Activated T-cell treated with anti-CD3 and anti-CD28 coated beads for 24 hours (primary cell): Measurements from ENCODE around the gene ACAN.
"Not testable (repeated sequence)": the region's sequence is repeated elsewhere in the genome, so short reads cannot be mapped to it uniquely, and the experiment has no call there.

Source experiments
- DNase-seq: peaks from one replicate; pipeline ENCODE4 v3.0.0-alpha.2; 2020; ENCODE audit warnings: low read depth

The ACAN gene

DNA sequence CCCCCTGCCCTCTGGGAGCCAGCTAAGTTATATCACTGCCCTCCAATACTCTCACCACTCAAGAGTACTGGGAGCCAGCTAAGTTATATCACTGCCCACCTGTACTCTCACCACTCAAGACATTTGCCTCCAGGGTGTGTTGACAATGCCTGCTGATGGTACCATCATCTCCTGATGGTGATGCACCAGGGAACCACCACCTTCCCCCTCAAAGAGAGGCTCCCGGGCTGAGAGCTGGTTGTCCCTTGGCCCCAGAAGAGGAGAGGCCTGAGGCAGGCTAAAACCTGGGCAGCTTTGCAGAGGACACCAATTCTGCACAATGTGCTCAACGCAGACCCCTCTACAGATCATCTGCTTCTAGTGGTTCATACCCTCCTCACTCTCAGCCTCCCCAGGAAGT, 99.6 kb downstream of the ACAN start:
- DNase-seq, result no peak

DNA sequence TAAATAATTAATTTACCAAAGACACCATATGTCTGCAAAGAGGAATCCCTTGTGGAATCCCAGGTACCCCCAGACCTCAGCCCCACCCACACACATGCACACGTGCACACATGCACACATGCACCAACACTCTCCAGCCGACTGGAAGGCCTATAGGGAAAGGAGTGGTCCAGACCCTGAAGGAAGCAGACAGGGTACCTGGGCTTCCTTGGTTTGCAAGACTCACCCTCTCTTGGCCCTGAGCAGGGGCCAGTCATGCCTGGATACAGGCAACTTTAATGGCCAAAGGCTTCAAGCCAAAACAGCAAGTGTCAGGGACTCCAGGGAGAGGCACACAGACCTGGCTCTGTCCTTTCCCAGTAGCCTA, 101.0 kb downstream of the ACAN start:
- DNase-seq, result no peak

DNA sequence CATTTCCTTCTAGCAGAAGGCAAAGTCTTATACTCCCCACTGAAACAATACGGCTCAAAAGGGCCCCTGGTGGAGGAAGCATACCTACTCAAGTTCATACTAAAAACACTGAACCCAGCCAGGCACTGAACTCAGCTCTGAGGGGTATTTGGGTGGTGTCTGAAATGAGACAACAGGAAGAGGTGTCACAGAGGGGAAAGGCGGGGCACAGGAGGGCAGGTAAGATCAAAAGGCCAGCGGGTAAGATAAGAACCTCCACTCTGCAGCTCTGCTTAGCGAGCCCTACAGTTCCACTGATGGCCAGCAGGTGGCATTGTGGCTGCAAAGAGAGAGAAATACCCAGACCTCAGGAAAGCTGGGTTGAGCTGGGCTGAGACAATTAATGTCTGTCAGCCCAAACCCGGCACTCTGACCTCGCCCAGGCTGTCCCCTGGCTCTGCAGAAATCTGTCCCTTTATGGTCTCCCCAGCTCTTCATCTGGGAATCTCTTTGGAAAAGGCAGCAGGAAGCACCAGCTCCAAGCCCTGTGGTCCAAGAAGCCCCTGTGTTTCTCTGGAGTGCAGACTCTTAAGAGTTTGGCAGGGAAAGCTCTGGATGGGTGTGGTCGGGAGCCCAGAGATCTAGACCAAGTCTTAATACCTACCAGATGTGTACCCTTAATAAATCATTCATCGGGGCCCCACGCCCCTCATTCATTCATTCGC, 101.5 kb downstream of the ACAN start:
- DNase-seq, result peak; percentile 83

DNA sequence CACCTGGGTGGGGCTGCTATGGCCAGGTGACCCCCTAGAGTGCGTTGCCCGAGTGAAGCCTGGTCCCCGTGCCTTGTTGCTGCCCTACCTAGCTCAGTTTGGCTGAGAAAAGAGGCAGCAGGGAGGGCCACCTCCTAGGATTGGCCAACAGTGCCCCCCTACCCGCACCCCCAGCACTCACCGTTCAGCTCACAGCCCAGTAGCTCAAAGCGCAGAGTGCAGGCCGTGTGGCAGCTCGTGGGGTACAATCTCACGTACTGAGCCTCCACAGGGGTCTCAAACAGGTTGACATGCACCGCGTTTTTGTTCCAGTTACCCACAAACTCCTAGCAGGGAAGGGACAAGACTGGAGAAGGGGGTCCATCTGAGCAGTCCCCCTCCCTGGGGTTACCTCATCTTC, 102.3 kb downstream of the ACAN start:
- no peak for DNase-seq

DNA sequence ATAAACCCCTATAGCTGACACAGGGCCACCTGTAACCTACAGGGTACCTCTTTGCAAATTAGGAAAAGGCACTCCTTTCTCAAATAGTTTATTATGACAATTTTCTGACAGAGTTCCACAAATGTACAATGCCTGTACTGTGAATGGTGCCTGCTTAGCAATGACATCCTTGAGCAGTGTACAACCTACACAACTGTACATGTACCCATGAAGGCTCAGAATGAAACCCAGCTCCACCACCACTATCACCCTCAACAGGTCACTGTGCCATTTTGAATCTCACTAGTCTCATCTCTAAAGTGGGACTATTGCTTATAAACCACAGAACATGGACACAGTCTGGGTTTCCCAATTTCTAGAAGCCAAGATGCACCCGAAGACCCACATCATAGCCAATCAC, 102.9 kb downstream of the ACAN start:
- no peak for DNase-seq

DNA sequence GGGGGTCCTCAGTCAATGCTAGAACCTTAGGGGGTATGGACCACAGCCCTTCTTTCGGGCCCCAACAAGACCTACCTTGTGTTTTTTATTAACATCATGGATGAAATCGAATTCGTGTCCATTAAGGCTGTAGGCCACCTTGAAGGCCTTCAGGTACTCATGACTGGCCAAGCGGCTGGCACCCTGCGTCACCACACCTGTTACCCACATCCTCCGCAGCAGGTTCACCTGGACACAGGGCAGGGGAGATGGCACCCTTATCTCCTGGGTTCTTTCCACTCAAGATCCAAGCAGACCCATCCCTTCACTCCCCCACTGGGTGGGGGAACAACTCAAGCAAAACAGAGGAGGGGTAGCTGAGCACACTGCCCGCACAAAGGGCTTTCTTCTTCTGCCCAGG, 103.3 kb downstream of the ACAN start:
- DNase-seq, result no peak

- DNase-seq, result no peak
These were observed 103.9 kb downstream of the ACAN start for GRCh38 chr15:88907111-88907510.

GRCh38 chr15:88908123-88908522, 104.9 kb downstream of the ACAN start:
- no peak for DNase-seq

DNA sequence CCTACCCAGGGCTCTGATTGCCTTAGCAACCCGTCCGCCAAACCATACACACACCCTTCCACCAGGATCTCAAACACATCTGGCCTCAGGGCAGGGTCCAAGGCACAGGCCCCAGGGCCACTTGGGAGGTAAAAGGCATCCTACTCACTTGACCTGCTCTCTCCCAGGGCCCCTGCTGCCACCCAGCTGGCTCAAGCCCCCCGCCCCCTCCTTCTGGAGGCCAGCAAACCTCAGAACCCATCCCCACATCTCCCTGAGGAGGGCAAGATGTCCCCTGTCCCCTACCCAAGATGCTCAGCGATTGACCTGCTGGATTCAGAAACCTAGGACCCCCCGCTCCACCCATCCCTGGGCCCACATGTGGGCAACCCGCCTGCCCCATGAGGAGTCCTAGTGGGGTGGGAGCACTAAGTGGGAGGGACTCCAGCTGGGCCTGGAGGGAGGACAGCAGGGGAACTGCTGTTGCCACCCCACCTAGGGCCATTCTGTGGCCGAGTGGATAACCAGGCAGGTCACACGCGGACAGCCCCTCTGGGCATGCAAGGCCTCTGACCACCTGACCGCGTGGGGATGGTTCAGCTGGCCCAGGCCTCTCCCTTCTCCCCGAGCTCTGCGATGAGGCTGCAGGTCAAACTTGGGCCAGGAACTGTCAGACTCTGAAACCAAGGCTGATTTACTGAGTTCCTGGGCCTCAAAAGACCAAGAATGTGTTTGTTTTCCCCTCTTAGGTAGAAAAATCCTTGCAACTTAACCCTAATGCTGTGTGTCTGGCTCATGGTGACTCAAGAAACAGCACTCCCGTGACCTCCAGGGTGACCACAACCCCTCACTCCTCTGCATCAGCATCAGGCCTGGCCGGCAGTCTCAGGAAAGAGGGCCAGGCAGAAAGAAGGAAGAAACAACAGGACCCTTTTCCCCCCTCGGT, 105.7 kb downstream of the ACAN start:
- DNase-seq, result no peak

- no peak for DNase-seq
These were observed 107.0 kb downstream of the ACAN start for GRCh38 chr15:88909956-88910831.

- DNase-seq, result no peak
These were observed 108.5 kb downstream of the ACAN start for GRCh38 chr15:88911766-88912118.

DNA sequence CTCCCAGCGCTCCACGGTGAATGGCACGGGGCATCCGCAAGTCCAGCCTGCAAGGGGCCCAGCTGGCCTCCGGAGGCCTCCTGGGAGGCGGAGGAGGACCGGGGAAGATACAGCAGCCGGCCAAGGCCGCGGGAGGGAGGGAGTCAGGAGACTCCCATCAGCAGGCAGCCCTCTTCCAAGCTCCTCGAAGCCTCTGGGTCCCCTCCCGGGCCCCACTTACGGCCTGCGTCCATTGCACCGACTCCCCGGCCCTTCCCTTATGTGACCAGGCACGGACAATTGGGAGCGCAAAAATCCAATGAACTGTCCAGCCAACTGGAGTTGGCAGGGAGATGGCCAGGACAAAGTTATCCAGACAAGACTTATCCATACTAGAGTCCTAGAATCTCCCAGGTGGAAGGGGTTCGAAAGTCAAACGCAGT, 109.3 kb downstream of the ACAN start:
- DNase-seq, result no peak

GRCh38 chr15:88913017-88913849, 110.0 kb downstream of the ACAN start, which contains the start of gene MFGE8:
MFGE8 (minus strand) TSS chr15:88913379; CDS start chr15:88913319, 60 bp downstream.
- peak; percentile 50 for DNase-seq

DNA sequence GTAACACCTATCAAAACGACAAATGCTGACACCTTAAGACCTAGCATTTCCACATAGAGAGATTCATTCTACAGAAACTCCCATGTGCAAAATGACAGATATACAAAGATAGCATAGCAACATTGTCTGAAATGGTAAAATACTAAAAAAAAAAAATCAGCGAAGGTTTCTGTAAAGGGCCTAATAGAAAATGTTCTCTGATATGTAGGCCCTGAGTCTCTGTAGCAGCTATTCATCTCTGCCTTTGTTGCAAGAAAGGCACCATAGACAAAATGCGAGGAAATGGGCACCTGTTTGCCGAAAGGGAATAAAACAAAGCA, 110.6 kb downstream of the ACAN start:
- no peak for DNase-seq

- DNase-seq, result no peak
These were observed 112.1 kb downstream of the ACAN start for GRCh38 chr15:88915354-88915753.

- no peak for DNase-seq
These were observed 114.5 kb downstream of the ACAN start for GRCh38 chr15:88917760-88918159.

GRCh38 chr15:88918738-88919137, 115.5 kb downstream of the ACAN start:
- no peak for DNase-seq

DNA sequence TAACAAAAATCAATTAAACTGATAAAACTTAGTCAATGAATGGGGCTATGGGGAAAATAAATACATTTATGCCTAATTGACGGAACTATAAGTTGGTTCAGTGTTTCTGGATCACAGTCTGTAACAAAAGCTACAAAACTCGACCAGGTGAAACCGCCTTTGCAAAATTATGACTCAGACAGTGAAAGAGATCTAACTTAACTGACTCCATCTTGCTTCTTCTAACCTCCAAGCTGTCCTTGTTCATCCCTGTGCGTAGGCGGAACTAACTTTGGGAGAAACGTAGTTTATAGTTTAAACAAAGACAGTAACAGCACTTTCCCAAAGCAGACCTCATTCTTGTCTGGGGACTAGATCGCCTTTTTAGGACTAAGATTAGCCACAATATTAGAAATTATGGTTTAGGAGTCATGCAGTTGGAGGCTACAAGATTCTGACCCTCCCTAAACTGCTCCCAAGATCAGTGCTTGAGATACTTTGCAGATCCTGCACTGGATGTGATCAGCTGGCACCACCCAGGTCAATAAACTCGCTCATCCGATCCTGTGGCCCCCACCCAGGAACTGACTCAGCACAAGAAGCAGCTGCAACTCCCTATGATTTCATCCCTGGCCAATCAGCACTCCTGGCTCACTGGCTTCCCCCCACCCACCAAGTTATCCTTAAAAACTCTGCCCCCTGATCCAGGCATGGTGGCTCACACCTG, 117.1 kb downstream of the ACAN start:
- no peak for DNase-seq

DNA sequence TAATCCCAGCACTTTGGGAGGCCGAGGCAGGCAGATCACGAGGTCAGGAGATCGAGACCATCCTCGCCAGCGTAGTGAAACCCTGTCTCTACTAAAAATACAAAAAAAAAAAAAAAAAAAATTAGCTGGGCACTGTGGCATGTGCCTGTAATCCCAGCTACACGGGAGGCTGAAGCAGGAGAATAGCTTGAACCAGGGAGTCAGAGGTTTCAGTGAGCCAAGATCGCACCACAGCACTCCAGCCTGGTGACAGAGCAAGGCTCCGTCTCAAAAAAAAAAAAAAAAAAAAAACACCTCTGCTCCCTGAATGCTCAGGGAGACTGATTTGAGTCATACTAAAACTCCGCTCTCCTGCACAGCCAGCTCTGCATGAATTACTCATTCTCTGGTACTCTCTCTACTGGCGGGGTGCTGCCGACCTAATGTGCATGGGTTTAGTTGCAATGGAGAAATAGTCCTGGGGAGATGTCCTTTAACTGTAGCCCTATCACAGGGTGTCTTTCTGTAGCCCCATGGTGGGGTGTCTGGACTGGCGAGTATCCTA, 117.7 kb downstream of the ACAN start:
- DNase-seq, result not testable (repeated sequence)
